Prostate gland (tissue), 2 donors: Measurements from ENCODE around the gene B2M. TPM values are rescaled to one million over a fixed set of nuclear protein-coding genes. Genes with fewer than 3 reads are reported as not detected.
A peak's percentile ranks its signal among the peaks of the same experiment; 100 is the strongest.

ENCODE experiments used
- DNase-seq: peaks from one replicate; pipeline ENCODE4 v3.0.0-alpha.2; 2019; ENCODE audit warnings: low spot score
- H3K27ac ChIP-seq, 2 donors: fragments of 200-600 bp; sonication (generic); 2 replicates each; pipeline ENCODE4 v1.5.1; 2017 to 2019
- H3K27me3 ChIP-seq: fragments of 200-600 bp; sonication (generic); replicated peaks from 2 replicates; pipeline ENCODE4 v1.5.1; 2019; ENCODE audit not compliant: insufficient read depth
- H3K36me3 ChIP-seq, 2 donors: fragments of 200-600 bp; sonication (generic); 1 replicate in 1 of 2; 2 replicates in 1 of 2; pipeline versions ENCODE4 v1.5.1 to v1.8.1; 2017 to 2019
- H3K4me1 ChIP-seq: fragments of 200-600 bp; sonication (generic); replicated peaks from 2 replicates; pipeline ENCODE4 v1.5.1; 2019
- H3K4me3 ChIP-seq, 2 donors: fragments of 200-600 bp; sonication (generic); 2 replicates each; pipeline ENCODE4 v1.5.1; 2017 to 2019
- H3K9me3 ChIP-seq: fragments of 200-600 bp; sonication (generic); 2 replicates; pipeline ENCODE4 v1.5.1; 2017
- POLR2A ChIP-seq: fragments of 450-650 bp; IDR thresholded peaks from one replicate; pipeline ENCODE4 v1.6.1; 2016; ENCODE audit warnings: antibody characterized with exemption, mild to moderate bottlenecking
- POLR2AphosphoS5 ChIP-seq: sonication (generic); formaldehyde crosslinking; IDR thresholded peaks from one replicate; pipeline ENCODE4 v1.6.1; 2017; ENCODE audit warnings: antibody characterized with exemption
- WGBS: methylation state at CpG from one replicate; pipeline ENCODE4 v1.1.5; 2018; 5-methylcytosine and 5-hydroxymethylcytosine counted together
- intact Hi-C: fragments of 100-400 bp; cut with DNase I; formaldehyde crosslinking; loops from one replicate; pipeline ENCODE4 v1.14.2; 2022
- total RNA-seq, 2 donors: library from RNA; depleted of rRNA; stranded (reverse); fragments of >200 nt; gene quantifications; one replicate each; pipeline ENCODE4 v1.1.0, GENCODE V29; 2016
- TF ChIP-seq, protein P1 (sequence below), 4 experiments: fragments of 200-600 bp in 2 of 4; fragments of 450-650 bp in 2 of 4; sonication (generic) in 2 of 4; IDR thresholded peaks; 1 replicate in 3 of 4; 2 replicates in 1 of 4; pipeline ENCODE4 v1.5.1; 2016 to 2019; ENCODE audit warnings: antibody characterized with exemption in 4 of 4, mild to moderate bottlenecking in 2 of 4, moderate library complexity in 2 of 4

B2M gene
- total RNA-seq, 2 donors from 2014 or later: 2,014 to 2,775 TPM

GRCh38 chr15:44666210-44667038 is 44.9 kb upstream of the B2M start:
- H3K27ac ChIP-seq: peak overlapping the region in 1 of 2 donors; percentile 59
- DNase-seq: no peak
- 56% methylated on average over 5 of the region's 5 CpGs for WGBS
- no peak overlapping the region for H3K4me3 ChIP-seq
- no peaks in the 10 kb centered on the region for H3K4me1 ChIP-seq
- no peaks in the 10 kb centered on the region for H3K9me3 ChIP-seq
- no peak for TF ChIP-seq POLR2A
- TF ChIP-seq, protein P1, sequence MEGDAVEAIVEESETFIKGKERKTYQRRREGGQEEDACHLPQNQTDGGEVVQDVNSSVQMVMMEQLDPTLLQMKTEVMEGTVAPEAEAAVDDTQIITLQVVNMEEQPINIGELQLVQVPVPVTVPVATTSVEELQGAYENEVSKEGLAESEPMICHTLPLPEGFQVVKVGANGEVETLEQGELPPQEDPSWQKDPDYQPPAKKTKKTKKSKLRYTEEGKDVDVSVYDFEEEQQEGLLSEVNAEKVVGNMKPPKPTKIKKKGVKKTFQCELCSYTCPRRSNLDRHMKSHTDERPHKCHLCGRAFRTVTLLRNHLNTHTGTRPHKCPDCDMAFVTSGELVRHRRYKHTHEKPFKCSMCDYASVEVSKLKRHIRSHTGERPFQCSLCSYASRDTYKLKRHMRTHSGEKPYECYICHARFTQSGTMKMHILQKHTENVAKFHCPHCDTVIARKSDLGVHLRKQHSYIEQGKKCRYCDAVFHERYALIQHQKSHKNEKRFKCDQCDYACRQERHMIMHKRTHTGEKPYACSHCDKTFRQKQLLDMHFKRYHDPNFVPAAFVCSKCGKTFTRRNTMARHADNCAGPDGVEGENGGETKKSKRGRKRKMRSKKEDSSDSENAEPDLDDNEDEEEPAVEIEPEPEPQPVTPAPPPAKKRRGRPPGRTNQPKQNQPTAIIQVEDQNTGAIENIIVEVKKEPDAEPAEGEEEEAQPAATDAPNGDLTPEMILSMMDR (IDR thresholded peaks at IDR 0.05): no peak
- no peak for TF ChIP-seq POLR2AphosphoS5
- intact Hi-C loops: no loop called here
- H3K36me3 ChIP-seq: no peaks in the 10 kb centered on the region
- no peaks in the 10 kb centered on the region for H3K27me3 ChIP-seq

- H3K36me3 ChIP-seq: no peaks in the 10 kb centered on the region
- H3K27ac ChIP-seq: no peak overlapping the region
- intact Hi-C loops: no loop called here
- 63% methylated on average over 3 of the region's 3 CpGs for WGBS
- H3K27me3 ChIP-seq: no peaks in the 10 kb centered on the region
- no peak overlapping the region for H3K4me3 ChIP-seq
- DNase-seq: no peak
- H3K4me1 ChIP-seq: no peaks in the 10 kb centered on the region
- H3K9me3 ChIP-seq: no peaks in the 10 kb centered on the region
- TF ChIP-seq, protein P1 (IDR thresholded peaks at IDR 0.05): no peak
- TF ChIP-seq POLR2AphosphoS5: no peak
- no peak for TF ChIP-seq POLR2A
These were observed 44.3 kb upstream of the B2M start for GRCh38 chr15:44667039-44667360.

GRCh38 chr15:44668921-44669320 is 42.4 kb upstream of the B2M start:
- DNase-seq: no peak
- Histone ChIP-seq H3K36me3 (no peaks in the 10 kb centered on the region), H3K4me1 (no peaks in the 10 kb centered on the region), H3K9me3 (no peaks in the 10 kb centered on the region), H3K4me3 (no peak overlapping the region), H3K27ac (no peak overlapping the region), H3K27me3 (no peaks in the 10 kb centered on the region)
- TF ChIP-seq POLR2A (no peak), POLR2AphosphoS5 (no peak)
- TF ChIP-seq, protein P1 (IDR thresholded peaks at IDR 0.05): no peak
- 67% methylated on average over 2 of the region's 2 CpGs for WGBS
- intact Hi-C loops: no loop called here

DNA sequence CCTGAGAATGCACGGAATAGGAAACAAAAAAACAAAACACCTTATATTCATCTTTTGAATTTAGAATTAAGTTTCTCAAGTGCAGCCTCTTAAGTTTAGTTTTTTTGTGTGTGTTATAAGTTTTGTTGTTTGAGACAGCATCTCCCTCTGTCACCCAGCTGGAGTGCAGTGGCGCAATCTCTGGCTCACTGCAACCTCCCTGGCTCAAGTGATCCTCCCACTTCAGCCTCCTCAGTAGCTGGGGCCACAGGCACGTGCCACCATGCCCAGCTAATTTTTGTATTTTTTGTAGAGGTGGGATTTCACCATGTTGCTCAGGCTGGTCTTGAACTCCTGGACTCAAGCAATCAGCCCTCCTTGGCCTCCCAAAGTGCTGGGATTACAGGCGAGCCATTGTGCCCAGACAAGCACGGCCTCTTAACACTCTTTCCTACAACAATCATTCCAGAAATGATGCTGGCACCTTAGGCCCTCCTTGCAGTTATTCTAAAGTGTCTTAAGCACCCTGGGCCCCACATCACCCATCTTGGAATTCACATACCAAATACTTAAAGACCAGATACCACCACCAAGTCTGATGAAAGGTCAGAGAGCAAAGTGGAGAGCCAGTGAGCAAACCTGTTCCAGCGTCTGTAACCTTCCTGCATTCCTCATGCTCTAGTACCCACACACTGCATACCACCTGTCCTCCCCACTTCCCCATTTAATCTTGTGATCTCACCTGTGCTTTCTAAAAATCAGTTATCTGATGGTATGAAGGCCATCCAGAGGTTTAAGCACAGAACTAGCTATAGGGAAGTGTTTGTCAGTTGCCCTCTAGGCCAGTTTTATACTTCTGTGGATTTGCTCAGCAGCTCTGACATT is 41.0 kb upstream of the B2M start:
- Histone ChIP-seq H3K36me3 (no peaks in the 10 kb centered on the region), H3K4me1 (no peaks in the 10 kb centered on the region), H3K9me3 (no peaks in the 10 kb centered on the region), H3K27me3 (no peaks in the 10 kb centered on the region), H3K4me3 (no peak overlapping the region), H3K27ac (no peak overlapping the region)
- WGBS: 83% methylated on average over 6 of the region's 6 CpGs
- DNase-seq: no peak
- intact Hi-C loops: no loop called here
- TF ChIP-seq POLR2AphosphoS5 (no peak), POLR2A (no peak)
- TF ChIP-seq, protein P1 (IDR thresholded peaks at IDR 0.05): no peak
